Ishikawa (cell line): ENCODE measurements around the gene SETBP1.

ENCODE experiments used
- CEBPB ChIP-seq: IDR thresholded peaks from 2 replicates; pipeline ENCODE4 v1.6.1; 2012
- CREB1 ChIP-seq: IDR thresholded peaks from 2 replicates; pipeline ENCODE4 v1.6.1; 2012; ENCODE audit warnings: low read depth
- EGR1 ChIP-seq: IDR thresholded peaks from 2 replicates; pipeline ENCODE4 v1.6.1; 2012
- EP300 ChIP-seq: IDR thresholded peaks from 2 replicates; pipeline ENCODE4 v1.6.1; 2012; ENCODE audit warnings: borderline replicate concordance
- FOXM1 ChIP-seq: IDR thresholded peaks from 2 replicates; pipeline ENCODE4 v1.6.1; 2012; ENCODE audit warnings: low read depth, borderline replicate concordance
- NFIC ChIP-seq: IDR thresholded peaks from 2 replicates; pipeline ENCODE4 v1.6.1; 2012
- RAD21 ChIP-seq: IDR thresholded peaks from 2 replicates; pipeline ENCODE4 v1.6.1; 2012; ENCODE audit warnings: low read depth
- TAF1 ChIP-seq: IDR thresholded peaks from 2 replicates; pipeline ENCODE4 v1.6.1; 2012; ENCODE audit warnings: low read depth, mild to moderate bottlenecking
- TCF12 ChIP-seq: IDR thresholded peaks from 2 replicates; pipeline ENCODE4 v1.6.1; 2012; ENCODE audit warnings: low read depth
- TEAD4 ChIP-seq: IDR thresholded peaks from 2 replicates; pipeline ENCODE4 v1.6.1; 2012
- YY1 ChIP-seq: IDR thresholded peaks from 2 replicates; pipeline ENCODE4 v1.6.1; 2012; ENCODE audit warnings: low read depth
- ZBTB7A ChIP-seq: IDR thresholded peaks from 2 replicates; pipeline ENCODE4 v1.6.1; 2012; ENCODE audit warnings: low read depth
- TF ChIP-seq, protein P1 (sequence below): IDR thresholded peaks from 2 replicates; pipeline ENCODE4 v1.6.1; 2012
- TF ChIP-seq, protein P2 (sequence below): IDR thresholded peaks from 2 replicates; pipeline ENCODE4 v1.6.1; 2012
- TF ChIP-seq, protein P3 (sequence below): IDR thresholded peaks from 2 replicates; pipeline ENCODE4 v1.6.1; 2012; ENCODE audit warnings: low read depth, mild to moderate bottlenecking

SETBP1 gene

DNA sequence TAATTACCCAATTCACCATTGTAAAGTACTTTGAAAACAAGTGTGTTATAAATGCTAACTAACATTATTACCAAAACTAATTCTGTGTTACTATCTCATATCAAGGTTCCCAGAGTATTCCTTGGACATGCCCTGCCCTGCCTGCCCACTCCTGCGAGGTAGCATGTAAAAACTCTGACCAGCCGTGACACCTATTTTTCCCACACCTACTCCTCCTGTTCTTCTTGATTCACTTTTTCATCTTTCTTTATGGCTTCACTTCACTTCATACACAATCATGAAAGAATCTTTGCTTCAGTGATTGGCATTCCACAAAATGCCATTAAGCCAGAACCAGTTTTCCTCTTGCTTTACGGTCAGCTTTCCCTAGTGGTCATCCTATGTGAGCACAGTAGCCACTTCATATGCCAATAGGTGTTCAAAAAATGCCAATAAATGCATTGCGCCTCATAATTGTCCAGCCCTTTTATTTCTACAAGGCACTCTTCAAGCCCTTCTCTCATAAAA is 42.6 kb upstream of the SETBP1 start:
- TF ChIP-seq RAD21 (0 out of 2 replicates have a peak, but pooled peaks have one; percentile 2), NFIC (no peak)
- TF ChIP-seq, protein P1, sequence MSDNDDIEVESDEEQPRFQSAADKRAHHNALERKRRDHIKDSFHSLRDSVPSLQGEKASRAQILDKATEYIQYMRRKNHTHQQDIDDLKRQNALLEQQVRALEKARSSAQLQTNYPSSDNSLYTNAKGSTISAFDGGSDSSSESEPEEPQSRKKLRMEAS, result no peak

DNA sequence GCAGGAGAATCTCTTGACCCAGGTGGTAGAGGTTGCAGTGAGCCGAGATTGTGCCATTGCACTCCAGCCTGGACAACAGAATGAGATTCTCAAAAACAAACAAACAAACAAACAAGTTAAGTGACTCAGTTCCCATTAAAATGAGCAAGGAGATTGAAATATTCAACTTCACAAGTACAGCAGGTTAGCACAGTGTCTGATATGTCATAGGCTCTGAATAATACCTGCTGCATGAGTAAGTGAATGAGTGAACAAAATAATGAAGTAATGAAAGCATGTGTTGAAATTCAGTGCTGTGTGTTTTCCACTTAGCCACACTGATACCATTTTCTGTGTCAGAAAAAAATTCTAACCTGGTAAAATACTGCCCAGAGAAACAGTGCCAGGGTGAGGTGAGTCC is 41.9 kb upstream of the SETBP1 start:
- TF ChIP-seq, protein P2, sequence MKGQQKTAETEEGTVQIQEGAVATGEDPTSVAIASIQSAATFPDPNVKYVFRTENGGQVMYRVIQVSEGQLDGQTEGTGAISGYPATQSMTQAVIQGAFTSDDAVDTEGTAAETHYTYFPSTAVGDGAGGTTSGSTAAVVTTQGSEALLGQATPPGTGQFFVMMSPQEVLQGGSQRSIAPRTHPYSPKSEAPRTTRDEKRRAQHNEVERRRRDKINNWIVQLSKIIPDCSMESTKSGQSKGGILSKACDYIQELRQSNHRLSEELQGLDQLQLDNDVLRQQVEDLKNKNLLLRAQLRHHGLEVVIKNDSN, result no peak
- TF ChIP-seq TEAD4 (no peak), NFIC (no peak), FOXM1 (no peak)

DNA sequence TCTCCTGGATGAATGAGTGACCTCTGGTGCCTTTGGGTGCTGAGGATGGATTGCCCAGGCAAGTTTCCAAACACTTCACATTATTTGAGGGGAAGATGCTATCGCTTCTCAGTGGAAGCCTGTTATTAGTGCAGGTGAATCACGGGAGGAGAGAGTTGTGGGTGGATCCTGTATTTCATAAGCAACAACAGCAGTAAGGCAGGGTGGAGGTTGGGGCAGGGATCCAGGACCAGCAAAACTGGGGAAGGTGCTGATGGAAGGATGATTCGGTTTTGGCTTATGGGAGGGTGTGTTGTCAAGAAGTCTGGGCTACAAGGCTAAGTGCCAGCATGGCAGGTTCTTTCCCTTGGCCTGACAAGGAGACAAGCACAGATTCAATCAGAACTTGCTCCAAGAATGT is 37.7 kb upstream of the SETBP1 start:
- TF ChIP-seq YY1 (no peak), CEBPB (no peak), TEAD4 (no peak), TCF12 (no peak), CREB1 (no peak), FOXM1 (no peak), EP300 (no peak), RAD21 (no peak), NFIC (no peak), ZBTB7A (no peak), TAF1 (no peak), EGR1 (no peak)
- TF ChIP-seq, protein P2, result no peak
- TF ChIP-seq, protein P1, result no peak
- TF ChIP-seq, protein P3, sequence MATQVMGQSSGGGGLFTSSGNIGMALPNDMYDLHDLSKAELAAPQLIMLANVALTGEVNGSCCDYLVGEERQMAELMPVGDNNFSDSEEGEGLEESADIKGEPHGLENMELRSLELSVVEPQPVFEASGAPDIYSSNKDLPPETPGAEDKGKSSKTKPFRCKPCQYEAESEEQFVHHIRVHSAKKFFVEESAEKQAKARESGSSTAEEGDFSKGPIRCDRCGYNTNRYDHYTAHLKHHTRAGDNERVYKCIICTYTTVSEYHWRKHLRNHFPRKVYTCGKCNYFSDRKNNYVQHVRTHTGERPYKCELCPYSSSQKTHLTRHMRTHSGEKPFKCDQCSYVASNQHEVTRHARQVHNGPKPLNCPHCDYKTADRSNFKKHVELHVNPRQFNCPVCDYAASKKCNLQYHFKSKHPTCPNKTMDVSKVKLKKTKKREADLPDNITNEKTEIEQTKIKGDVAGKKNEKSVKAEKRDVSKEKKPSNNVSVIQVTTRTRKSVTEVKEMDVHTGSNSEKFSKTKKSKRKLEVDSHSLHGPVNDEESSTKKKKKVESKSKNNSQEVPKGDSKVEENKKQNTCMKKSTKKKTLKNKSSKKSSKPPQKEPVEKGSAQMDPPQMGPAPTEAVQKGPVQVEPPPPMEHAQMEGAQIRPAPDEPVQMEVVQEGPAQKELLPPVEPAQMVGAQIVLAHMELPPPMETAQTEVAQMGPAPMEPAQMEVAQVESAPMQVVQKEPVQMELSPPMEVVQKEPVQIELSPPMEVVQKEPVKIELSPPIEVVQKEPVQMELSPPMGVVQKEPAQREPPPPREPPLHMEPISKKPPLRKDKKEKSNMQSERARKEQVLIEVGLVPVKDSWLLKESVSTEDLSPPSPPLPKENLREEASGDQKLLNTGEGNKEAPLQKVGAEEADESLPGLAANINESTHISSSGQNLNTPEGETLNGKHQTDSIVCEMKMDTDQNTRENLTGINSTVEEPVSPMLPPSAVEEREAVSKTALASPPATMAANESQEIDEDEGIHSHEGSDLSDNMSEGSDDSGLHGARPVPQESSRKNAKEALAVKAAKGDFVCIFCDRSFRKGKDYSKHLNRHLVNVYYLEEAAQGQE, result no peak

DNA sequence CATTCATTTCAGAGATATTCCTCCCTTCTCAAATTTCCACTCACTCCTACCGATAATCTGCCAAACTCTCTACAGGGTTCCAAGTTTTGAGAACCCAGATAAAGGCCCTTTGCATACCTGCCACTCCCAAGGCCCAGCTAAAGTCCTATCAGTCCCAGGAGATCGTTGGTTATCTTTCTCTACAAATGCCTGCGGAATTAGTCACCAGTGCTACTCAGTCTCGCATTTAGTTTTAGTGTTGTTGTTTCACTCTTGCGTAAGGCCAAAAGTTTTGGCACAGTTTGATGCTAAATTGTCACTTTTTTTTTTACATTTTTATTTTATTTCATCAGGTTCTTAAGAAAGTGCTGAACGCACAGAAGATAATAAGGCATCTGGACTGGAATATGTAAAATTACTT is 29.2 kb upstream of the SETBP1 start:
- no peak for TF ChIP-seq TAF1
- TF ChIP-seq CREB1, result no peak
- TF ChIP-seq YY1, result no peak
- TF ChIP-seq FOXM1, result peak; percentile 74; the same call in 1 of the 2 replicates
- TF ChIP-seq, protein P1, result no peak
- TF ChIP-seq, protein P2, result no peak
- TF ChIP-seq EGR1, result no peak
- TF ChIP-seq, protein P3, result no peak
- peak; percentile 85 for TF ChIP-seq NFIC
- peak; percentile 95 for TF ChIP-seq CEBPB
- peak; percentile 71 for TF ChIP-seq EP300
- TF ChIP-seq ZBTB7A, result no peak
- peak; percentile 88 for TF ChIP-seq TEAD4
- peak; percentile 75 for TF ChIP-seq TCF12
- no peak for TF ChIP-seq RAD21

DNA sequence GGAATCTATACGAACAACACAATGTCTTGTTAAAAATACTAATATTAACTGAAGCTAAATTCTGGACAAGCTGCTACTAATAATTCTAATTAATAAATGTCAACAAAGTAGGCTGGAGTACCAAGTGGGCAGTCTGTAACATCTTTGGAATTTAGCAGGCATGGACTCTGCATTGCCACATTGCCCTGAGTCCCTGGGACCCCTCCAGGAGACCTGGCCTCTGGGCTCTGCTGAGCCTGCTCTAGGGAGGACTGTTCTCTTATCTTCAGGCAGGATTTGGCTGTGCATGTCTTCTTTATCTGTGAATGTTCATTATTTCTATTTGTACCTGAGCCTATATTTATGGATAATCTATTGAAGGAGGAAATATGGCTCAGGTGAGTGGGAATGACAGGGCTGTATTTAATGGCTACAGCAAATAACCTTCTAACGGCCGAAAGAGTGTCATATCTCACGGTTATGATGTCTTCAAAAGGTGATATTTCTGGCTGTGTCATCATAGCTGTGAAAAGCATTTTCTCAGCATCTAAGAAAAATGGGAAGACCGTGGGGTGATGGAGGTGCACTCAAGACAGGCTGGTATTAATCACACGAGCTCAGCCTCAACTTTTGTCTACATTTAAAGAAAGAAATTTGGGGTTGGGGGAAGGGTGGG is 28.6 kb upstream of the SETBP1 start:
- TF ChIP-seq ZBTB7A (no peak), EGR1 (no peak), YY1 (no peak), TAF1 (no peak), TCF12 (no peak), CREB1 (no peak), EP300 (no peak), RAD21 (no peak), NFIC (no peak)
- TF ChIP-seq, protein P3, result no peak
- TF ChIP-seq, protein P2, result no peak
